Fibroblast of lung (primary cell): Measurements from ENCODE around the gene KLHDC7B. TPM values are rescaled to one million over a fixed set of nuclear protein-coding genes. Genes with fewer than 3 reads are reported as not detected.

Source experiments
- DNase-seq, 2 donors: peaks; one replicate each; pipeline versions ENCODE4 v3.0.0 to v3.0.0-alpha.2; 2010; ENCODE audit warnings: low read depth in 2 of 2
- H2AFZ ChIP-seq: 2 replicates; pipeline ENCODE4 v1.5.1; 2012; ENCODE audit warnings: low read length, control low read depth, inconsistent platforms
- H3K27ac ChIP-seq: 2 replicates; pipeline ENCODE4 v1.5.1; 2011; ENCODE audit warnings: low read length, control low read depth; ENCODE audit not compliant: insufficient read depth
- H3K27me3 ChIP-seq: 2 replicates; pipeline ENCODE4 v1.5.1; 2011; ENCODE audit warnings: mild to moderate bottlenecking, low read length; ENCODE audit not compliant: control insufficient read depth, insufficient read depth
- H3K36me3 ChIP-seq: 2 replicates; pipeline ENCODE4 v1.5.1; 2011; ENCODE audit warnings: low read length; ENCODE audit not compliant: control insufficient read depth, insufficient read depth
- H3K4me1 ChIP-seq: 2 replicates; pipeline ENCODE4 v1.5.1; 2011; ENCODE audit warnings: low read length; ENCODE audit not compliant: control insufficient read depth, insufficient read depth; ENCODE audit errors: extremely low read depth
- H3K4me2 ChIP-seq: 2 replicates; pipeline ENCODE4 v1.5.1; 2011; ENCODE audit warnings: low read length, control low read depth; ENCODE audit not compliant: insufficient read depth; ENCODE audit errors: extremely low read depth
- H3K4me3 ChIP-seq, 4 experiments: fragments of 200-600 bp in 1 of 4; sonication (generic) in 1 of 4; replicated peaks in 1 of 4; 2 replicates each; pipeline ENCODE4 v1.5.1; 2011 to 2016; ENCODE audit warnings: low read length in 4 of 4, low read depth in 3 of 4, mild to moderate bottlenecking in 3 of 4, control low read depth in 2 of 4, inconsistent platforms in 1 of 4, mixed read lengths in 1 of 4; ENCODE audit not compliant: insufficient read depth in 1 of 4; ENCODE audit errors: control extremely low read depth in 1 of 4
- H3K79me2 ChIP-seq: 2 replicates; pipeline ENCODE4 v1.5.1; 2012; ENCODE audit warnings: mild to moderate bottlenecking, low read length, inconsistent platforms; ENCODE audit not compliant: control insufficient read depth, insufficient read depth
- H3K9ac ChIP-seq: 2 replicates; pipeline ENCODE4 v1.5.1; 2011; ENCODE audit warnings: mild to moderate bottlenecking, low read length, control low read depth; ENCODE audit not compliant: insufficient read depth
- H3K9me3 ChIP-seq: 2 replicates; pipeline ENCODE4 v1.5.1; 2012; ENCODE audit warnings: low read depth, low read length; ENCODE audit not compliant: control insufficient read depth, insufficient read depth
- H4K20me1 ChIP-seq: 2 replicates; pipeline ENCODE4 v1.5.1; 2011; ENCODE audit warnings: low read length; ENCODE audit not compliant: control insufficient read depth, insufficient read depth; ENCODE audit errors: extremely low read depth
- EZH2 ChIP-seq: IDR thresholded peaks from 2 replicates; pipeline ENCODE4 v1.5.1; 2012; ENCODE audit warnings: low read length, control low read depth, mild to moderate bottlenecking; ENCODE audit errors: missing control alignments
- polyA plus RNA-seq, 2 donors: library from polyadenylated mRNA; depleted of rRNA in 1 of 2; stranded (reverse) in 1 of 2; unstranded in 1 of 2; fragments of >200 nt; gene quantifications; 2 replicates each; pipeline ENCODE4 v1.2.1, GENCODE V29; 2011 to 2012; ENCODE audit warnings: missing spikeins in 1 of 2
- total RNA-seq: library from RNA; depleted of rRNA; stranded (reverse); fragments of >200 nt; gene quantifications from 2 replicates; pipeline ENCODE4 v1.2.1, GENCODE V29; 2014
- TF ChIP-seq, protein P1 (sequence below), 2 donors: IDR thresholded peaks in 1 of 2; conservative IDR thresholded peaks in 1 of 2; 1 replicate in 1 of 2; 2 replicates in 1 of 2; pipeline ENCODE4 v1.5.1; 2011 to 2012; ENCODE audit warnings: low read length in 2 of 2, control low read depth in 1 of 2, inconsistent platforms in 1 of 2, low read depth in 1 of 2, mild to moderate bottlenecking in 1 of 2

Gene KLHDC7B
- total and polyA plus RNA-seq, 2 donors (not counting 1 experiment from before 2014, with no cell fraction given): 0.17 TPM; not detected in 1

- Histone ChIP-seq H3K9me3 (no peaks in the 10 kb centered on the region), H3K4me2 (no peak overlapping the region), H3K9ac (no peak overlapping the region), H3K36me3 (peaks cover 19% of the 10 kb centered on the region), H3K4me3 (no peak overlapping the region), H3K4me1 (no peaks in the 10 kb centered on the region), H3K27me3 (no peaks in the 10 kb centered on the region), H3K27ac (no peak overlapping the region), H2AFZ (no peak overlapping the region), H4K20me1 (no peaks in the 10 kb centered on the region), H3K79me2 (peaks cover 21% of the 10 kb centered on the region)
- DNase-seq: no peak
- TF ChIP-seq, protein P1, sequence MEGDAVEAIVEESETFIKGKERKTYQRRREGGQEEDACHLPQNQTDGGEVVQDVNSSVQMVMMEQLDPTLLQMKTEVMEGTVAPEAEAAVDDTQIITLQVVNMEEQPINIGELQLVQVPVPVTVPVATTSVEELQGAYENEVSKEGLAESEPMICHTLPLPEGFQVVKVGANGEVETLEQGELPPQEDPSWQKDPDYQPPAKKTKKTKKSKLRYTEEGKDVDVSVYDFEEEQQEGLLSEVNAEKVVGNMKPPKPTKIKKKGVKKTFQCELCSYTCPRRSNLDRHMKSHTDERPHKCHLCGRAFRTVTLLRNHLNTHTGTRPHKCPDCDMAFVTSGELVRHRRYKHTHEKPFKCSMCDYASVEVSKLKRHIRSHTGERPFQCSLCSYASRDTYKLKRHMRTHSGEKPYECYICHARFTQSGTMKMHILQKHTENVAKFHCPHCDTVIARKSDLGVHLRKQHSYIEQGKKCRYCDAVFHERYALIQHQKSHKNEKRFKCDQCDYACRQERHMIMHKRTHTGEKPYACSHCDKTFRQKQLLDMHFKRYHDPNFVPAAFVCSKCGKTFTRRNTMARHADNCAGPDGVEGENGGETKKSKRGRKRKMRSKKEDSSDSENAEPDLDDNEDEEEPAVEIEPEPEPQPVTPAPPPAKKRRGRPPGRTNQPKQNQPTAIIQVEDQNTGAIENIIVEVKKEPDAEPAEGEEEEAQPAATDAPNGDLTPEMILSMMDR (conservative IDR thresholded peaks at IDR 0.05 in 1 of 2, IDR thresholded peaks at IDR 0.05 in 1 of 2; ENCODE audit: low read depth in 1 of 2, low read length in 2 of 2): no peak
These were observed 42.1 kb upstream of the KLHDC7B start for GRCh38 chr22:50503475-50504145.

GRCh38 chr22:50504369-50505211 lies 41.1 kb upstream of the KLHDC7B start:
- Histone ChIP-seq H3K9me3 (no peaks in the 10 kb centered on the region), H3K27me3 (no peaks in the 10 kb centered on the region), H4K20me1 (no peaks in the 10 kb centered on the region), H2AFZ (no peak overlapping the region), H3K79me2 (peaks cover 31% of the 10 kb centered on the region), H3K27ac (no peak overlapping the region), H3K9ac (no peak overlapping the region), H3K4me2 (no peak overlapping the region), H3K4me1 (peaks cover 3% of the 10 kb centered on the region), H3K36me3 (peaks cover 19% of the 10 kb centered on the region), H3K4me3 (no peak overlapping the region)
- DNase-seq: no peak
- no peak for TF ChIP-seq EZH2
- TF ChIP-seq, protein P1 (conservative IDR thresholded peaks at IDR 0.05 in 1 of 2, IDR thresholded peaks at IDR 0.05 in 1 of 2; ENCODE audit: low read depth in 1 of 2, low read length in 2 of 2): no peak

DNA sequence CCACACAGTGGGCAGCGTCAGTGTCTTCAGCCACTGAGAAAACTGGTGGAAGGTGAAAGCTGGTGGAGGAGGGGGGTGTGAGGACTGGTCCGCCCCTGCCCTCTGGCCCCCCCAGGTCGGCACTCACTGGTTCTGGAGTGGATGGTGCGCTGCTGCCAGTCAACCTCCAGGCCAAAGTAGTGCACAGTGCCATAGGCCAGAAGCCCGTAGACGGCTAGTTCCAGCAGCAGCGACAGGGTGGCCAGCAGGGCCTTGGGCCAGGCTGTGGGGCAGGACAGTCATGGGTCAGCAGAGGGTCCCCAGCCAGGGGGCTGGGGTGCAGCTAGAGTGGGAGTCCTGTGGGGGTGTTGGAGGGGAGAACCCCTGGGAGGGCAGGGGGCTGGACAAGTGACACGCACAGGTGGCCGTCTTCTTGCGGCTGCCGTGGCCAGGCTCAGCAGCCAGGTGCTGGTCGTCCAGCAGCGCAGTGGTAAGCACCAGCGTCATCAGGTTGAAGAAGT lies 40.4 kb upstream of the KLHDC7B start:
- no peak overlapping the region for H2AFZ ChIP-seq
- H3K79me2 ChIP-seq: peaks cover 35% of the 10 kb centered on the region
- H3K4me3 ChIP-seq: no peak overlapping the region
- no peak overlapping the region for H3K4me2 ChIP-seq
- H3K9ac ChIP-seq: no peak overlapping the region
- no peak for DNase-seq
- no peak for TF ChIP-seq EZH2
- TF ChIP-seq, protein P1 (conservative IDR thresholded peaks at IDR 0.05 in 1 of 2, IDR thresholded peaks at IDR 0.05 in 1 of 2; ENCODE audit: low read depth in 1 of 2, low read length in 2 of 2): no peak
- H3K27ac ChIP-seq: no peak overlapping the region
- H3K27me3 ChIP-seq: no peaks in the 10 kb centered on the region
- H3K36me3 ChIP-seq: peaks cover 19% of the 10 kb centered on the region
- H3K9me3 ChIP-seq: no peaks in the 10 kb centered on the region
- H3K4me1 ChIP-seq: peaks cover 3% of the 10 kb centered on the region
- no peaks in the 10 kb centered on the region for H4K20me1 ChIP-seq
